ENCODE measurements around the gene INIP. TPM values are rescaled to one million over a fixed set of nuclear protein-coding genes. Genes with fewer than 3 reads are reported as not detected.
"Not testable (repeated sequence)": the region's sequence is repeated elsewhere in the genome, so short reads cannot be mapped to it uniquely, and the experiment has no call there.

Gene INIP
- total RNA-seq, 1 experiment from 2014 or later = 51.0 TPM

DNA sequence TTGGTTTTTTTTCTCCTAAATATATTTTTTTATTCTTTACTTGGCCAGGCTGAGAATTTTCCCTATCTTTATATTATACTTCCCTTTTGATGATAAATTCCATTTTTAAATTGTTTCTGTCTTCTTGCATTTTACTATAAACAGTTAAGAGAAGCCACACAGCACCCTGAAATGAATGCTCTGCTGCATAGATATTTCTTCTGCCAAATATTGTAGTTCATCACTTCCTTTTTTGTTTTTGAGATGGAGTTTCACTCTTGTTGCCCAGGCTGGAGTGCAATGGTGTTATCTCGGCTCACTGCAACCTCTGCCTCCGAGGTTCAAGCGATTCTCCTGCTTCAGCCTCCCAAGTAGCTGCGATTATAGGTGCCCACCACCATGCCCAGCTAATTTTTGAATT lies 8.5 kb upstream of the INIP start:
- Histone ChIP-seq H3K9me2 (replicated peaks; ENCODE audit: insufficient read depth, low read length) (no peaks in the 10 kb centered on the region), H3K27ac (ENCODE audit: low read length) (peak overlapping the region; percentile 94), H3K27me3 (ENCODE audit: low read length) (no peaks in the 10 kb centered on the region), H3K36me3 (ENCODE audit: insufficient read depth, low read length) (no peaks in the 10 kb centered on the region), H3K4me3 (ENCODE audit: low read length) (no peak overlapping the region), H3K79me2 (ENCODE audit: low read length) (no peaks in the 10 kb centered on the region), H3K4me1 (ENCODE audit: low read length) (peaks cover 20% of the 10 kb centered on the region), H3K9ac (ENCODE audit: low read length) (peak overlapping the region; percentile 42), H3K9me3 (ENCODE audit: low read length) (no peaks in the 10 kb centered on the region), H3K4me2 (ENCODE audit: low read depth, low read length, poor library complexity, severe bottlenecking) (peak overlapping the region; percentile 51), H4K20me1 (ENCODE audit: insufficient read depth, low read depth, low read length) (no peaks in the 10 kb centered on the region), H2AFZ (ENCODE audit: low read length) (peak overlapping the region; percentile 91)
- DNase-seq = peak; percentile 63

DNA sequence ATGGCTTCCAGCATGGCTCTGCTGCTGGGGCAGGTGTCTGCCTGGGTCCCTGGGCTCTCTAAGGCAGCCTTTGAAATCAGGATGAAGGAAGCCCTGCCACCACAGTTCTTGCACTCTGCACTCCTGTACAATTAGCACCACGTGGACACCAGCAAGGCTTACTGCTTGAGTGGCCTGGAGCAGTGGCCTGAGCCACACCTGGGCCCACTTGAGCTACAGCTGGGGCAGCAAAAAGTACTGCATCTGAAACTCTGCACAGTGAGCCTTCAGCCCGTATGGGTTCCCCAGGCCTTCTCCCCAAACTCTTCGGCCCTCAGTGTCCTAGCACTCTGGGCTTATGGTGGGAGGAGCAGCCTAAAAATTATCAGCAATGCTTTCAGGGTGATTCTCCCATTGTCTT lies 8.0 kb upstream of the INIP start:
- no peaks in the 10 kb centered on the region for H4K20me1 ChIP-seq (ENCODE audit: insufficient read depth, low read depth, low read length)
- peak overlapping the region; percentile 51 for H3K4me2 ChIP-seq (ENCODE audit: low read depth, low read length, poor library complexity, severe bottlenecking)
- H3K27ac ChIP-seq (ENCODE audit: low read length) = peak overlapping the region; percentile 94
- peak overlapping the region; percentile 91 for H2AFZ ChIP-seq (ENCODE audit: low read length)
- no peaks in the 10 kb centered on the region for H3K27me3 ChIP-seq (ENCODE audit: low read length)
- peak overlapping the region; percentile 42 for H3K9ac ChIP-seq (ENCODE audit: low read length)
- peak; percentile 77 for DNase-seq
- no peaks in the 10 kb centered on the region for H3K79me2 ChIP-seq (ENCODE audit: low read length)
- peaks cover 20% of the 10 kb centered on the region for H3K4me1 ChIP-seq (ENCODE audit: low read length)
- H3K9me3 ChIP-seq (ENCODE audit: low read length) = no peaks in the 10 kb centered on the region
- H3K9me2 ChIP-seq (replicated peaks; ENCODE audit: insufficient read depth, low read length) = no peaks in the 10 kb centered on the region
- H3K36me3 ChIP-seq (ENCODE audit: insufficient read depth, low read length) = no peaks in the 10 kb centered on the region
- no peak overlapping the region for H3K4me3 ChIP-seq (ENCODE audit: low read length)

DNA sequence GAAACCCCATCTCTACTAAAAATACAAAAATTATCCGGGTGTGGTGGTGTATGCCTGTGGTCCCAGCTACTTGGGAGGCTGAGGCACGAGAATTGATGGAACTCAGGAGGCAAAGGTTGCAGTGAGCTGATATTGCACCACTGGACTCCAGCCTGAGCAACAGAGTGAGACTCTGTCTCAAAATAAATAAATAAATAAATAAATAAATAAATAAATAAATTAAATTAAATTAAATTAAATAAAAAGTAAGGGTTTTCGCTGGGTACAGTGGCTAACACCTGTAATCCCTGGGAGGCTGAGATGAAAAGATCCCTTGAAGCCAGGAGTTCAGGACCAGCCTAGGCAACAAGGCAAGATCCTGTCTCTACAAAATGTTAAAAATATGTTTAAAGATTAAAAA lies 4.8 kb upstream of the INIP start:
- not testable (repeated sequence) for H3K9me2 ChIP-seq (replicated peaks; ENCODE audit: insufficient read depth, low read length); DNase-seq; H3K4me3 ChIP-seq (ENCODE audit: low read length); H2AFZ ChIP-seq (ENCODE audit: low read length); H3K4me2 ChIP-seq (ENCODE audit: low read depth, low read length, poor library complexity, severe bottlenecking); H3K79me2 ChIP-seq (ENCODE audit: low read length); H3K36me3 ChIP-seq (ENCODE audit: insufficient read depth, low read length); H3K27me3 ChIP-seq (ENCODE audit: low read length); H3K9ac ChIP-seq (ENCODE audit: low read length); H4K20me1 ChIP-seq (ENCODE audit: insufficient read depth, low read depth, low read length); H3K9me3 ChIP-seq (ENCODE audit: low read length); H3K27ac ChIP-seq (ENCODE audit: low read length)
- H3K4me1 ChIP-seq (ENCODE audit: low read length) = peaks cover 38% of the 10 kb centered on the region

DNA sequence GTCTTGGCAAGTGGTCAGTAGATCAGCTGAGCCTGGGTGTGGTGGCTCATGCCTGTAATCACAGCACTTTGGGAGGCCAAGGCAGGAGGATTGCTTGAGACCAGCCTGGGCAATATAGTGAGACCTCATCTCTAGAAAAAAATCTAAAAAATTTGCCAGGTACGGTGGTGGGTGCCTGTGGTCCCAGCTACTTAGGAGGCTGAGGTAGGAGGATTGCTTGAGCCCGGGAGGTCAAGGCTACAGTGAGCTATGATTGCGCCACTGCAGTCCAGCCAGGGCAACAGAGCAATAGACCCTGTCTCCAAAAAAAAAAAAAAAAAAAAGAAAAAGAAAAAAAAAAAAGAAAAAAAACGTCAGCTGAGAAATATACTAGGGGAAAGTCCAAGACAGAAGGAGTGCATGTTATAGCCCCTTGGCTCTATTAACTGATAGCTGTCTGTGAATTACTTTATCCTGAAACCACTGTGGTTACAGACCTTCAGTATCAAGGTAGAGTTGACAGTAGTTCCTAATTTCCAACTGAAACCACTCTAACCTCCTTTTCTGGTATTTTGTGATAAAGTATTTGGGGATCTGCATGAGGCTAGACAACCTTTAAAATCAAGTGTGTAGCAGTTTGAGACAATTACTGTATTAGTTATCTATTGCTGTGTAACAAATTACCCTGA lies 2.3 kb upstream of the INIP start:
- Histone ChIP-seq H2AFZ (ENCODE audit: low read length) (no peak overlapping the region), H3K9ac (ENCODE audit: low read length) (no peak overlapping the region), H3K4me3 (ENCODE audit: low read length) (no peak overlapping the region), H3K4me2 (ENCODE audit: low read depth, low read length, poor library complexity, severe bottlenecking) (no peak overlapping the region), H3K4me1 (ENCODE audit: low read length) (peaks cover 32% of the 10 kb centered on the region), H3K27ac (ENCODE audit: low read length) (peak overlapping the region; percentile 69), H3K36me3 (ENCODE audit: insufficient read depth, low read length) (no peaks in the 10 kb centered on the region), H3K9me2 (replicated peaks; ENCODE audit: insufficient read depth, low read length) (no peaks in the 10 kb centered on the region), H3K27me3 (ENCODE audit: low read length) (no peaks in the 10 kb centered on the region), H4K20me1 (ENCODE audit: insufficient read depth, low read depth, low read length) (no peaks in the 10 kb centered on the region), H3K9me3 (ENCODE audit: low read length) (no peaks in the 10 kb centered on the region), H3K79me2 (ENCODE audit: low read length) (peaks cover 20% of the 10 kb centered on the region)
- DNase-seq = no peak

DNA sequence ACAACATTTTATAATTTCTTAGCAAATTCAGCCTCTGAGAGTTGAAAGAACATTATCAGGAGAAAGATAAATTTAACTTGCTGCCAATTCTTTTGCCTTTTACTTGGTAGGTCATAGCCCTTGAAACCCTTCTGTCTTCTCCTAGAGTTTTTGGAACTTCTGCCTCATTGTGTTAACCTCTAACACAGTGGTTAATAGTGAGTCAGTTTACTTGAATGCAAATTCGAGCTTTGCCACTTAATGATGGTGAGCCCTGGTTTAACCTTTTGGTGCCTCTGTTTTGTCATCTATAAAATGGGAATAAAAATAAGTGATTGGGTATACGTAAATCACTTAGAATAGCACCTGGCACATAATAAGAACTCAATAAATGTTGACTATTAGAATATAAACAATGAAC lies 1.8 kb upstream of the INIP start:
- Histone ChIP-seq H3K9me3 (ENCODE audit: low read length) (no peaks in the 10 kb centered on the region), H3K9ac (ENCODE audit: low read length) (0 out of 2 replicates have a peak overlapping the region, but pooled peaks have one; percentile 8), H3K79me2 (ENCODE audit: low read length) (peaks cover 25% of the 10 kb centered on the region), H2AFZ (ENCODE audit: low read length) (no peak overlapping the region), H3K27ac (ENCODE audit: low read length) (peak overlapping the region; percentile 69), H3K27me3 (ENCODE audit: low read length) (no peaks in the 10 kb centered on the region), H3K4me1 (ENCODE audit: low read length) (peaks cover 38% of the 10 kb centered on the region), H3K4me3 (ENCODE audit: low read length) (no peak overlapping the region), H3K36me3 (ENCODE audit: insufficient read depth, low read length) (no peaks in the 10 kb centered on the region), H3K9me2 (replicated peaks; ENCODE audit: insufficient read depth, low read length) (no peaks in the 10 kb centered on the region), H4K20me1 (ENCODE audit: insufficient read depth, low read depth, low read length) (no peaks in the 10 kb centered on the region), H3K4me2 (ENCODE audit: low read depth, low read length, poor library complexity, severe bottlenecking) (peak overlapping the region; percentile 85)
- DNase-seq = no peak

DNA sequence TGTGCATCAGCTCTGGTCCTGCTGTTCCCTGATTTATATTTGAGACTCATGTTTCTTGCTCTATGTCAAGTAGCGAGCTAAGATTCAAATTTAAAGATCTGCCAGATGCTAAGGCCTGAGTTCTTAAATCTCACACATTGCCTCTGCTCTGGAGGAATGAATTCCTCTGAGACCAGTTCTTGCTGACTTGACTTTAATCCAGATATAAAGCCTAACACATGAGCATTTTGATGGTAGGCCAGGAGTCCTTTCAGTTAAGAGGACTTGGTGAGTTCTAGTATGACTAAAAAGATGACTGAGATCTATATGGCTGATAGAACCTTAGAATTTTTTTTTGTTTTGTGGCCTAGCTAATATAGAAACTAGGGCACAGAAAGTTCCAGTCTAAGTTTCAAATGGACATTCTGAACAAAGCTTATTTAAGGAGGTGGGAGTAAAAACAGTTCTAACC lies 1.3 kb upstream of the INIP start:
- peak overlapping the region; percentile 69 for H3K27ac ChIP-seq (ENCODE audit: low read length)
- H2AFZ ChIP-seq (ENCODE audit: low read length) = no peak overlapping the region; the same call in 1 of the 2 replicates

DNA sequence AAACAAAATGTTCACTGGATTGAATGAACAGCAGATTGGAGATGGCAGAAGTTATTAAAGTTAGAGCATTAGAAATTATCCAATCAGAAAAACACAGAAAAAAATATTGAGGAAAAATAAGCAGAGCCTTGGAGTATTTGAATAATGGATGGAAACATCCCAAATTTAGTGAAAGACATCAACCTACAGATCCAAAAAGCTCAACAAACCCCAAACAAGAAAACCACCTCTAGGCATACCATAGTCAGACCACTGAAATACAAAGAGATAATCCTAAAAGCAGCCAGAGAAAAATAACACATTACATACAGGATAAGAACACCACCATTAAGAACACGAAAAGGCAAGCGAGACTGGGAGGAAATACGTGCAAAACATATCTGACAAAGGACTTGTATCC lies 5.2 kb downstream of the INIP start:
- Histone ChIP-seq H3K79me2 (ENCODE audit: low read length) (peaks cover 95% of the 10 kb centered on the region), H3K4me3 (ENCODE audit: low read length) (no peak overlapping the region), H4K20me1 (ENCODE audit: insufficient read depth, low read depth, low read length) (no peaks in the 10 kb centered on the region), H3K9ac (ENCODE audit: low read length) (no peak overlapping the region), H3K9me3 (ENCODE audit: low read length) (no peaks in the 10 kb centered on the region), H3K9me2 (replicated peaks; ENCODE audit: insufficient read depth, low read length) (no peaks in the 10 kb centered on the region), H3K27me3 (ENCODE audit: low read length) (no peaks in the 10 kb centered on the region), H3K4me1 (ENCODE audit: low read length) (peaks cover 53% of the 10 kb centered on the region), H3K27ac (ENCODE audit: low read length) (no peak overlapping the region), H3K36me3 (ENCODE audit: insufficient read depth, low read length) (peaks cover 34% of the 10 kb centered on the region; the same call in 1 of the 2 replicates), H2AFZ (ENCODE audit: low read length) (no peak overlapping the region), H3K4me2 (ENCODE audit: low read depth, low read length, poor library complexity, severe bottlenecking) (peak overlapping the region; percentile 10)
- DNase-seq = no peak

More for the DNA sequence above, 1.3 kb upstream of the INIP start:
- Histone ChIP-seq H3K79me2 (ENCODE audit: low read length) (peaks cover 30% of the 10 kb centered on the region), H3K4me2 (ENCODE audit: low read depth, low read length, poor library complexity, severe bottlenecking) (peak overlapping the region; percentile 85), H3K27me3 (ENCODE audit: low read length) (no peaks in the 10 kb centered on the region), H3K4me1 (ENCODE audit: low read length) (peaks cover 39% of the 10 kb centered on the region), H3K4me3 (ENCODE audit: low read length) (0 out of 2 replicates have a peak overlapping the region, but pooled peaks have one; percentile 2), H3K9me2 (replicated peaks; ENCODE audit: insufficient read depth, low read length) (no peaks in the 10 kb centered on the region), H4K20me1 (ENCODE audit: insufficient read depth, low read depth, low read length) (no peaks in the 10 kb centered on the region), H3K9ac (ENCODE audit: low read length) (peak overlapping the region; percentile 8; the same call in 1 of the 2 replicates), H3K9me3 (ENCODE audit: low read length) (no peaks in the 10 kb centered on the region), H3K36me3 (ENCODE audit: insufficient read depth, low read length) (no peaks in the 10 kb centered on the region)
- peak; percentile 52 for DNase-seq

DNA sequence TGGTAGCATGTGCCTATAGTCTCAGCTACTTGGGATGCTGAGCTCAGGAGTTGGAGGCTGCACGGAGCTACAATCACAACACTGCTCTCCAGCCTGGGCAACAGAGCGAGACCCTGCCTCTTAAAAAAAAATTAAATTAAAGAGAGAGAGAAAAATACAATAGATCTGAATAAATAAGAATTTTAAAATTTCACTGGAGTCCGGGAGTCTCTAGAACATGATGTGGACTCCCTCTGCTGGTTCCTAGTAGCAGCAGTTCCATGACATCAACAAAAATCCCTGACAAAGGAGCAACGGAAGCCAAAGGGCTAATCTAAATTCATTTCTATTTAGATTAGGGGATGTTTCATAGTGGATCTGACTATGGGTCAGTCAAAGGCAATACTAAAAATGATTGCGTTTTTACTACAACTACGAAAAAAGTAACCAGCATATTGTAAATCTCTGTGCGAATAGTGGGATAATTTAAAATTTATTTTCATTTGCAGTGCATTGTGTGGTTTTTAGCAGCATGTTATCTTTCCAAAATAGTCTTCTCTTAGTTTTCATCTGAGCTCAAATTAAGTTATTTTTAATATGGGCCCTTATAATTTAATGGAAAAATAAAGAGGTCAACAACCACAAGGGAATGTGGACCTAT lies 6.7 kb downstream of the INIP start:
- H3K4me3 ChIP-seq (ENCODE audit: low read length) = no peak overlapping the region
- DNase-seq = peak; percentile 65
- peaks cover 43% of the 10 kb centered on the region for H3K4me1 ChIP-seq (ENCODE audit: low read length)
- H3K27me3 ChIP-seq (ENCODE audit: low read length) = no peaks in the 10 kb centered on the region
- H3K4me2 ChIP-seq (ENCODE audit: low read depth, low read length, poor library complexity, severe bottlenecking) = peak overlapping the region; percentile 28
- no peaks in the 10 kb centered on the region for H4K20me1 ChIP-seq (ENCODE audit: insufficient read depth, low read depth, low read length)
- H2AFZ ChIP-seq (ENCODE audit: low read length) = no peak overlapping the region
- H3K36me3 ChIP-seq (ENCODE audit: insufficient read depth, low read length) = peaks cover 34% of the 10 kb centered on the region; the same call in 1 of the 2 replicates
- H3K27ac ChIP-seq (ENCODE audit: low read length) = 0 out of 2 replicates have a peak overlapping the region, but pooled peaks have one; percentile 17
- H3K79me2 ChIP-seq (ENCODE audit: low read length) = peaks cover 95% of the 10 kb centered on the region
- H3K9ac ChIP-seq (ENCODE audit: low read length) = no peak overlapping the region
- H3K9me2 ChIP-seq (replicated peaks; ENCODE audit: insufficient read depth, low read length) = no peaks in the 10 kb centered on the region
- no peaks in the 10 kb centered on the region for H3K9me3 ChIP-seq (ENCODE audit: low read length)

All from Karpas-422 (cell line).